CD4-positive, alpha-beta T cell treated with Interleukin-1 beta for 1 hour (primary cell): ENCODE results near the gene IGF2.
"Not testable (repeated sequence)": the region's sequence is repeated elsewhere in the genome, so short reads cannot be mapped to it uniquely, and the experiment has no call there.

Experiments
- DNase-seq, 2 donors: peaks; one replicate each; pipeline ENCODE4 v3.0.0-alpha.2; 2020 to 2022

The IGF2 gene

GRCh38 chr11:2136209-2136951, 2.8 kb downstream of the IGF2 start:
- no peak for DNase-seq

- DNase-seq, result no peak
These were observed 3.5 kb downstream of the IGF2 start for GRCh38 chr11:2135648-2136201.

- no peak for DNase-seq
These were observed 4.1 kb downstream of the IGF2 start for GRCh38 chr11:2135018-2135569.

- DNase-seq, result no peak
These were observed 4.9 kb downstream of the IGF2 start for GRCh38 chr11:2134022-2135010.

DNA sequence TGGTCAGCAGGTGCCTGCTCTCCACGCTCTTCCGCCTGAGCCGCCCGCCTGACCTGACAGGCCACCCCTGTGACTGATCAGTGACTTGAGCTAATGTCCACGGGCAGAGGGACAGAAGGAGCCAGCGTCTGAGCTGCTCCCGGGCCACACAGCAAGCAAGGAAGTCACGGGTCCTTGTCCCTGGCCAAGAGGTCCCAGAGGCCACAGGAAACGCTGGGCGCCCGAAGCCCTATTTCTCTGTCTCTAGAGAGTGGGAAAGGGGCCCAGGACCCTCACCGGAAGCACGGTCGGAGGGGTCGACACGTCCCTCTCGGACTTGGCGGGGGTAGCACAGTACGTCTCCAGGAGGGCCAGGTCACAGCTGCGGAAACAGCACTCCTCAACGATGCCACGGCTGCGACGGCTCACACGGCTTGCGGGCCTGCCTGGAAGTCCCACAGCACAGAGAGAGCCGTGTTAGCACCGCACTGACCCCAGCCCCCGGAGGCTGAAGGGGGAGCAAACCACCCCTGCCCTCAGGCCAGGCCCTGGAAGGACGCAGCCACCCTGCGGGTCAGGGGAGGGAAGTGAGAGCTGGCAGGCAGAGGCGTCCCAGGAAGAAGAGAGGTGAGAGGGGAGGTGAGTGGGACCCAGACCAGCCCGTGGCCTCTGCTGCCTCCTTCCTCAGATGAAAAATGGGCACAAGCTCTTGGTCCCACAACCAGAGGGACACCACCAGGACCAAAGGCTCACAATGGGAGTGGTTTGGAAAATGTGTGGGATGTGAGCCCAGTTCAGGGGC, 5.8 kb downstream of the IGF2 start:
- no peak for DNase-seq

GRCh38 chr11:2132874-2133240, 6.3 kb downstream of the IGF2 start:
- DNase-seq, result no peak

GRCh38 chr11:2132246-2132645, 6.9 kb downstream of the IGF2 start:
- DNase-seq, result no peak

GRCh38 chr11:2131371-2132236, 7.6 kb downstream of the IGF2 start:
- no peak for DNase-seq

GRCh38 chr11:2130881-2131352, 8.3 kb downstream of the IGF2 start:
- no peak for DNase-seq

GRCh38 chr11:2129699-2130366, 9.4 kb downstream of the IGF2 start:
- DNase-seq, result no peak

GRCh38 chr11:2129308-2129698, 9.9 kb downstream of the IGF2 start:
- no peak for DNase-seq

GRCh38 chr11:2128511-2129307, 10.5 kb downstream of the IGF2 start:
- no peak for DNase-seq

DNA sequence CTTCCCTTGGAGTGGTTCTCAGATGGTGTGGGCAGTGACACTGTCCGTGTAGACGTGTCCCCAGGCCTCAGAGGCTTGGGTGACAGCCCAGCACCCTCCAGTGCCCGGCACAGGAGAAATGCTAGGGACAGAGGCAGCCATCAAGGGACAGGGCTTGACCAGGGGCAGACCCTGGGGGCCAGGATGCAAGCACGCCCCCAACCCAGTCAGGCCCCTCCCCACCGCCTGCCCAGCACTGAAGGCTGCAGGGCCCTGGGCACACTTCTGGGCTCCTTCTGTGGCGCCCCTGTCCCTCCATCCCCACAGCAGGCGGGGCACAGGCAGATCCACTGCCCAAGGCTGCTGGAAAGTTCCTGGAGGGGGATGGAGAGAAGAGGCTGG, 11.1 kb downstream of the IGF2 start:
- DNase-seq, result no peak

- no peak for DNase-seq
These were observed 11.6 kb downstream of the IGF2 start for GRCh38 chr11:2127482-2128129.

- no peak for DNase-seq
These were observed 12.6 kb downstream of the IGF2 start for GRCh38 chr11:2126520-2127085.

GRCh38 chr11:2124736-2125484, 14.3 kb downstream of the IGF2 start:
- DNase-seq, result not testable (repeated sequence)

- no peak for DNase-seq
These were observed 15.6 kb downstream of the IGF2 start for GRCh38 chr11:2123628-2123960.

GRCh38 chr11:2122907-2123627, 16.1 kb downstream of the IGF2 start:
- no peak for DNase-seq
